Lung (tissue), 12 donors: Measurements from ENCODE around the gene IL1RL1. TPM values are rescaled to one million over a fixed set of nuclear protein-coding genes. Genes with fewer than 3 reads are reported as not detected.

Source experiments
- ATAC-seq: fragments of 200-7000 bp; cut with Tn5 transposase; one replicate; pipeline ENCODE4 v1.9.1; 2020; ENCODE audit warnings: moderate number of reproducible peaks; ENCODE audit not compliant: insufficient read depth, low FRiP score
- DNase-seq, 3 donors: peaks; one replicate each; pipeline ENCODE4 v3.0.0-alpha.2; 2013 to 2017
- H3K27ac ChIP-seq, 2 donors: one replicate each; pipeline ENCODE4 v1.5.1; 2013; ENCODE audit warnings: mild to moderate bottlenecking in 2 of 2, moderate library complexity in 2 of 2, control low read depth in 1 of 2, inconsistent platforms in 1 of 2, low read depth in 1 of 2, low read length in 1 of 2
- H3K27me3 ChIP-seq, 3 donors: one replicate each; pipeline ENCODE4 v1.5.1; 2013; ENCODE audit warnings: low read length in 2 of 3; ENCODE audit not compliant: control insufficient read depth in 3 of 3, insufficient read depth in 3 of 3
- H3K36me3 ChIP-seq, 4 donors: one replicate each; pipeline ENCODE4 v1.5.1; 2013; ENCODE audit warnings: low read length in 4 of 4, mild to moderate bottlenecking in 1 of 4, moderate library complexity in 1 of 4; ENCODE audit not compliant: control insufficient read depth in 4 of 4, insufficient read depth in 4 of 4
- H3K4me1 ChIP-seq, 5 donors: one replicate each; pipeline ENCODE4 v1.5.1; 2013; ENCODE audit warnings: low read length in 5 of 5, mild to moderate bottlenecking in 2 of 5, moderate library complexity in 1 of 5; ENCODE audit not compliant: control insufficient read depth in 5 of 5, insufficient read depth in 5 of 5
- H3K4me3 ChIP-seq: one replicate; pipeline ENCODE4 v1.5.1; 2013; ENCODE audit warnings: mild to moderate bottlenecking, control low read depth, moderate library complexity
- H3K9ac ChIP-seq, 2 donors: one replicate each; pipeline ENCODE4 v1.5.1; 2013; ENCODE audit warnings: low read length in 2 of 2, control low read depth in 1 of 2; ENCODE audit not compliant: insufficient read depth in 1 of 2
- H3K9me3 ChIP-seq, 4 donors: one replicate each; pipeline ENCODE4 v1.5.1; 2013; ENCODE audit warnings: low read length in 3 of 4, mild to moderate bottlenecking in 1 of 4, moderate library complexity in 1 of 4; ENCODE audit not compliant: control insufficient read depth in 4 of 4, insufficient read depth in 3 of 4
- CTCF ChIP-seq: IDR thresholded peaks from 2 replicates; pipeline ENCODE4 v1.5.1; 2012; ENCODE audit warnings: mild to moderate bottlenecking; ENCODE audit errors: control extremely low read depth, extremely low read depth
- WGBS, 2 donors: extraction: QIAGEN DNeasy Blood & Tissue Kit; methylation state at CpG; one replicate each; pipeline ENCODE4 v1.1.7; 2013; 5-methylcytosine and 5-hydroxymethylcytosine counted together
- polyA plus RNA-seq, 2 donors: library from polyadenylated mRNA; stranded (reverse); fragments of 200-250 nt; gene quantifications; one replicate each; pipeline ENCODE4 v1.2.1, GENCODE V29; 2013
- total RNA-seq, 2 donors: library from RNA; depleted of rRNA in 1 of 2; stranded (reverse); fragments of >200 nt in 1 of 2; gene quantifications; one replicate each; pipeline ENCODE4 v1.2.1, GENCODE V29; 2014 to 2021
- donor health status: control.
- donor health status: control.
- donor health status: Bipolar disorder and iron deficiency.
- donor health status: healthy.
- donor health status: DM: yes; HTN: yes; CAD: no.

IL1RL1 gene
- total and polyA plus RNA-seq, 4 donors: 1.5 to 383 (median 77.8) TPM

DNA sequence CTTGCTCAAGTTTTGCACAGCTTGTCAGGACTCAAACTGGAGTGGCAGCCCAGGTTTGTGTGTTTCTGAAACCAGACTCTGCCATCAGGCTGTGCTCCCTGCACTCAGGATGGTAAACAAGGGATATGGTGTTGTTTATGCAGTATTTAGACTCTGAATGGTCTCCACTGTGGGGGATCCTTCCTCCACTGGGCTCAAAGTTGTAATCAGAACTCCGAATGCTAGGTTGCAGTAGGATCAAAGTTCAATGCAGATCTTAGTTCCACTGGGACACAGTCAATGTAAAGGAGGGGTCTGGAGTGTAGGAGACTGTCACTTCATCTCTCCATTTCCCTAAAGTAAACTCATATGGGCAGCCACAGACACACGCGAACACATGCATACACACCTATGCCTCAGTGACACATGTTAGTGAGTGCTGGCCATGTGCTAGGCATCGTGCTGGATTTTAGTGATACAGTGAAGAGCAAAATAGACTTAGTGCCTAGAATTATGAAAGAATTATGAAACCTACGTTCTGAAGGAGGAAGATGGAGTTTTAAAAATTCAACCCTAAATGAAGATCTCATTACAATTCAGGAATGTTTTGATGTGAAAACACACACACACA, 50.4 kb downstream of the IL1RL1 start:
- peaks cover 0 to 15% (median 3%) of the 10 kb centered on the region in 4 donors for H3K36me3 ChIP-seq
- H3K27ac ChIP-seq: no peak overlapping the region
- DNase-seq (no peak), ATAC-seq (no peak)
- TF ChIP-seq CTCF: no peak
- no peak overlapping the region for H3K9ac ChIP-seq
- no peaks in the 10 kb centered on the region for H3K27me3 ChIP-seq
- peaks cover 0 to 13% (median 8%) of the 10 kb centered on the region in 4 donors for H3K9me3 ChIP-seq
- WGBS, 2 donors: 72 to 73% methylated on average over 5 of the region's 5 CpGs
- H3K4me1 ChIP-seq: peaks cover 0 to 5% (median 0%) of the 10 kb centered on the region in 5 donors
- H3K4me3 ChIP-seq: no peak overlapping the region

- 97 to 100% methylated on average over 1 of the region's 1 CpG for WGBS, 2 donors
- no peak overlapping the region for H3K27ac ChIP-seq
- peaks cover 0 to 15% (median 4%) of the 10 kb centered on the region in 4 donors for H3K36me3 ChIP-seq
- no peak for ATAC-seq
- peaks cover 0 to 13% (median 9%) of the 10 kb centered on the region in 4 donors for H3K9me3 ChIP-seq
- peaks cover 0 to 3% (median 0%) of the 10 kb centered on the region in 5 donors for H3K4me1 ChIP-seq
- no peak overlapping the region for H3K4me3 ChIP-seq
- no peak overlapping the region for H3K9ac ChIP-seq
- H3K27me3 ChIP-seq: no peaks in the 10 kb centered on the region
- TF ChIP-seq CTCF: no peak
- no peak for DNase-seq
Observed at GRCh38 chr2:102365763-102366162, 54.4 kb downstream of the IL1RL1 start.

GRCh38 chr2:102366406-102367112, 55.2 kb downstream of the IL1RL1 start:
- H3K36me3 ChIP-seq: peaks cover 0 to 15% (median 4%) of the 10 kb centered on the region in 4 donors
- H3K9ac ChIP-seq: no peak overlapping the region
- H3K27ac ChIP-seq: no peak overlapping the region
- 85 to 94% methylated on average over 3 of the region's 3 CpGs for WGBS, 2 donors
- no peak overlapping the region for H3K4me3 ChIP-seq
- ATAC-seq (no peak), DNase-seq (no peak)
- peaks cover 0 to 13% (median 9%) of the 10 kb centered on the region in 4 donors for H3K9me3 ChIP-seq
- H3K4me1 ChIP-seq: peaks cover 0 to 3% (median 0%) of the 10 kb centered on the region in 5 donors
- no peak for TF ChIP-seq CTCF
- H3K27me3 ChIP-seq: no peaks in the 10 kb centered on the region
